K562 (cell line): ENCODE data around the gene ANGEL2. TPM values are rescaled to one million over a fixed set of nuclear protein-coding genes. Genes with fewer than 3 reads are reported as not detected.

Experiments
- ASH1L ChIP-seq: fragments of 450-650 bp; IDR thresholded peaks from 2 replicates; pipeline ENCODE4 v1.6.1; 2018; ENCODE audit warnings: borderline replicate concordance, mild to moderate bottlenecking, low read depth; ENCODE audit not compliant: partially characterized antibody
- GATAD2A ChIP-seq: fragments of 450-650 bp; IDR thresholded peaks from 2 replicates; pipeline ENCODE4 v1.6.1; 2017
- RBM39 ChIP-seq: fragments of 200-400 bp; formaldehyde crosslinking; optimal IDR thresholded peaks from 2 replicates; pipeline ENCODE3; 2018; ENCODE audit warnings: low read depth, low read length
- polyA plus RNA-seq, 8 experiments: library from polyadenylated mRNA; depleted of rRNA in 4 of 8; stranded (reverse) in 5 of 8; unstranded in 3 of 8; fragments of >200 nt; fragmentation: Nextera tagmentation in 2 of 8; fragmentation: Illumina TruSeq in 1 of 8; extraction: Ambion mirVana in 2 of 8; extraction: Trizol in 1 of 8; gene quantifications; 2 replicates each; pipeline versions ENCODE4 v1.2.1 to v1.2.3, GENCODE V29; 2011 to 2014; ENCODE audit warnings: inconsistent platforms in 1 of 8, missing spikeins in 1 of 8
- total RNA-seq, 7 experiments: library from RNA; depleted of rRNA in 6 of 7; stranded (reverse); fragments of >200 nt in 6 of 7; fragmentation: Illumina TruSeq in 2 of 7; extraction: Trizol in 2 of 7; gene quantifications; 2 replicates each; pipeline versions ENCODE4 v1.2.1 to v1.2.3, GENCODE V29; 2011 to 2021; ENCODE audit warnings: low replicate concordance in 1 of 7
- TF ChIP-seq, protein P1 (sequence below): sonication (generic); formaldehyde crosslinking; IDR thresholded peaks from 2 replicates; pipeline ENCODE4 v1.8.0; 2023; ENCODE audit warnings: missing genetic modification reagents, mild to moderate bottlenecking, borderline replicate concordance
- TF ChIP-seq, protein P2 (sequence below): fragments of 450-650 bp; IDR thresholded peaks from 2 replicates; pipeline ENCODE4 v1.6.1; 2014; ENCODE audit warnings: low read depth, mild to moderate bottlenecking, moderate library complexity, borderline replicate concordance
- TF ChIP-seq, protein P3 (sequence below), 2 experiments: fragments of 450-650 bp; IDR thresholded peaks; 2 replicates each; pipeline ENCODE4 v1.6.1; 2016; ENCODE audit warnings: mild to moderate bottlenecking in 2 of 2, borderline replicate concordance in 1 of 2, low read depth in 1 of 2, moderate library complexity in 1 of 2
- TF ChIP-seq, protein P4 (sequence below), 3 experiments: IDR thresholded peaks in 2 of 3; conservative IDR thresholded peaks in 1 of 3; 2 replicates each; pipeline ENCODE4 v1.5.1; 2011 to 2012; ENCODE audit warnings: low read length in 3 of 3, mild to moderate bottlenecking in 3 of 3, control low read depth in 2 of 3, improper control_type of control experiment in 1 of 3, inconsistent platforms in 1 of 3, low read depth in 1 of 3, mixed read lengths in 1 of 3, moderate library complexity in 1 of 3; ENCODE audit not compliant: insufficient read depth in 2 of 3

ANGEL2 gene
- total and polyA plus RNA-seq, 9 of the 15 experiments (the other 6 are each of a cell fraction or from before 2014, with no cell fraction given), result 6.8 to 34.6 (median 26.2) TPM

DNA sequence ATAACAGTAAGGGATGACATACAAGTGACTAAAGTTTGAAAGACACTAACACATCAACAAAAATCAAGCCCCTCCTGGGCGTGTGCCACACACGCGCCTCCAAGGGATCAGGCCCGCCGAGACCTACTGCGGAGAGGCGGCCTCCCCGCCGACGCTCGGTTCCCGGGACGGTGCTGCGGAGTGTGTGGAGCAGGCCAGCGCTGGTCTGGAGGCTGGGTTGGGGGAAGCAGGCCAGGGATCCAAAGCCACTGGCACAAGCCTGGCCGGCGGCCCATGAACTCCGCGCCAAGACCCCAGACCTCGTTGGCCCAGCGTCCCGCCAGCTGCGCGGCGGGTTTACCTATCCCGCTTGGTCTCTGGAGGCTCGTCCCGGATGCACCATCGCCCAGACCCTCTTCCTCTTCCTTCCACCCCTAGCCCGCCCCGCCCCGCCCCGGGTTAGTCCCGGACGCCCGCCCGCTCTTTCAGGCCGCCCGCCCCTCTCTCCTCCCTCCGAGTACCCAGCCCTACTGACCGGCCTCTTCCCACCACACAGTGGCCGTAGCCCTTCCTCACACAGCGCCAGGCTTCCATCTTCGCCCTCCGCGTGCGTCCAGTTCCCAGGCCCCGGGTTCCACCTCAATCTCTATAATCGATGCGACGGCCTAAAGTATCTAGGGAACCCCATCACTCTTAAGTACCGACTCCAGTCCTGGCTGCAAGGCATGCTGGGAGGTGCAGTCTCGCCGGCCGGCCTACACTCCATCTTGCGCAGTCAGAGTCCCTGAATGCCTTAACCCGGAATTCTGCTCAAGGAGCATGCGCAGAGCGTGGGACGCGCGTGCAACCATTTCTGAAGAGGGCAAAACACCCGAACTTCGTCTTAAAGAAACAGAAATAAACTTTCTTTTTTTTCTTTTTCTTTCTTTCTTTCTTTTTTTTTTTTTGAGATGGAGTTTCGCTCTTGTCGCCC, at the start of gene ANGEL2 (continued):
- TF ChIP-seq RBM39 (no peak), GATAD2A (no peak), ASH1L (peak; percentile 53)
- TF ChIP-seq, protein P1, sequence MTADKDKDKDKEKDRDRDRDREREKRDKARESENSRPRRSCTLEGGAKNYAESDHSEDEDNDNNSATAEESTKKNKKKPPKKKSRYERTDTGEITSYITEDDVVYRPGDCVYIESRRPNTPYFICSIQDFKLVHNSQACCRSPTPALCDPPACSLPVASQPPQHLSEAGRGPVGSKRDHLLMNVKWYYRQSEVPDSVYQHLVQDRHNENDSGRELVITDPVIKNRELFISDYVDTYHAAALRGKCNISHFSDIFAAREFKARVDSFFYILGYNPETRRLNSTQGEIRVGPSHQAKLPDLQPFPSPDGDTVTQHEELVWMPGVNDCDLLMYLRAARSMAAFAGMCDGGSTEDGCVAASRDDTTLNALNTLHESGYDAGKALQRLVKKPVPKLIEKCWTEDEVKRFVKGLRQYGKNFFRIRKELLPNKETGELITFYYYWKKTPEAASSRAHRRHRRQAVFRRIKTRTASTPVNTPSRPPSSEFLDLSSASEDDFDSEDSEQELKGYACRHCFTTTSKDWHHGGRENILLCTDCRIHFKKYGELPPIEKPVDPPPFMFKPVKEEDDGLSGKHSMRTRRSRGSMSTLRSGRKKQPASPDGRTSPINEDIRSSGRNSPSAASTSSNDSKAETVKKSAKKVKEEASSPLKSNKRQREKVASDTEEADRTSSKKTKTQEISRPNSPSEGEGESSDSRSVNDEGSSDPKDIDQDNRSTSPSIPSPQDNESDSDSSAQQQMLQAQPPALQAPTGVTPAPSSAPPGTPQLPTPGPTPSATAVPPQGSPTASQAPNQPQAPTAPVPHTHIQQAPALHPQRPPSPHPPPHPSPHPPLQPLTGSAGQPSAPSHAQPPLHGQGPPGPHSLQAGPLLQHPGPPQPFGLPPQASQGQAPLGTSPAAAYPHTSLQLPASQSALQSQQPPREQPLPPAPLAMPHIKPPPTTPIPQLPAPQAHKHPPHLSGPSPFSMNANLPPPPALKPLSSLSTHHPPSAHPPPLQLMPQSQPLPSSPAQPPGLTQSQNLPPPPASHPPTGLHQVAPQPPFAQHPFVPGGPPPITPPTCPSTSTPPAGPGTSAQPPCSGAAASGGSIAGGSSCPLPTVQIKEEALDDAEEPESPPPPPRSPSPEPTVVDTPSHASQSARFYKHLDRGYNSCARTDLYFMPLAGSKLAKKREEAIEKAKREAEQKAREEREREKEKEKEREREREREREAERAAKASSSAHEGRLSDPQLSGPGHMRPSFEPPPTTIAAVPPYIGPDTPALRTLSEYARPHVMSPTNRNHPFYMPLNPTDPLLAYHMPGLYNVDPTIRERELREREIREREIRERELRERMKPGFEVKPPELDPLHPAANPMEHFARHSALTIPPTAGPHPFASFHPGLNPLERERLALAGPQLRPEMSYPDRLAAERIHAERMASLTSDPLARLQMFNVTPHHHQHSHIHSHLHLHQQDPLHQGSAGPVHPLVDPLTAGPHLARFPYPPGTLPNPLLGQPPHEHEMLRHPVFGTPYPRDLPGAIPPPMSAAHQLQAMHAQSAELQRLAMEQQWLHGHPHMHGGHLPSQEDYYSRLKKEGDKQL (CRISPR knock-in tag), result peak; percentile 80; the same call in 1 of the 2 replicates
- TF ChIP-seq, protein P2, sequence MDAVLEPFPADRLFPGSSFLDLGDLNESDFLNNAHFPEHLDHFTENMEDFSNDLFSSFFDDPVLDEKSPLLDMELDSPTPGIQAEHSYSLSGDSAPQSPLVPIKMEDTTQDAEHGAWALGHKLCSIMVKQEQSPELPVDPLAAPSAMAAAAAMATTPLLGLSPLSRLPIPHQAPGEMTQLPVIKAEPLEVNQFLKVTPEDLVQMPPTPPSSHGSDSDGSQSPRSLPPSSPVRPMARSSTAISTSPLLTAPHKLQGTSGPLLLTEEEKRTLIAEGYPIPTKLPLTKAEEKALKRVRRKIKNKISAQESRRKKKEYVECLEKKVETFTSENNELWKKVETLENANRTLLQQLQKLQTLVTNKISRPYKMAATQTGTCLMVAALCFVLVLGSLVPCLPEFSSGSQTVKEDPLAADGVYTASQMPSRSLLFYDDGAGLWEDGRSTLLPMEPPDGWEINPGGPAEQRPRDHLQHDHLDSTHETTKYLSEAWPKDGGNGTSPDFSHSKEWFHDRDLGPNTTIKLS, result no peak
- TF ChIP-seq, protein P3, sequence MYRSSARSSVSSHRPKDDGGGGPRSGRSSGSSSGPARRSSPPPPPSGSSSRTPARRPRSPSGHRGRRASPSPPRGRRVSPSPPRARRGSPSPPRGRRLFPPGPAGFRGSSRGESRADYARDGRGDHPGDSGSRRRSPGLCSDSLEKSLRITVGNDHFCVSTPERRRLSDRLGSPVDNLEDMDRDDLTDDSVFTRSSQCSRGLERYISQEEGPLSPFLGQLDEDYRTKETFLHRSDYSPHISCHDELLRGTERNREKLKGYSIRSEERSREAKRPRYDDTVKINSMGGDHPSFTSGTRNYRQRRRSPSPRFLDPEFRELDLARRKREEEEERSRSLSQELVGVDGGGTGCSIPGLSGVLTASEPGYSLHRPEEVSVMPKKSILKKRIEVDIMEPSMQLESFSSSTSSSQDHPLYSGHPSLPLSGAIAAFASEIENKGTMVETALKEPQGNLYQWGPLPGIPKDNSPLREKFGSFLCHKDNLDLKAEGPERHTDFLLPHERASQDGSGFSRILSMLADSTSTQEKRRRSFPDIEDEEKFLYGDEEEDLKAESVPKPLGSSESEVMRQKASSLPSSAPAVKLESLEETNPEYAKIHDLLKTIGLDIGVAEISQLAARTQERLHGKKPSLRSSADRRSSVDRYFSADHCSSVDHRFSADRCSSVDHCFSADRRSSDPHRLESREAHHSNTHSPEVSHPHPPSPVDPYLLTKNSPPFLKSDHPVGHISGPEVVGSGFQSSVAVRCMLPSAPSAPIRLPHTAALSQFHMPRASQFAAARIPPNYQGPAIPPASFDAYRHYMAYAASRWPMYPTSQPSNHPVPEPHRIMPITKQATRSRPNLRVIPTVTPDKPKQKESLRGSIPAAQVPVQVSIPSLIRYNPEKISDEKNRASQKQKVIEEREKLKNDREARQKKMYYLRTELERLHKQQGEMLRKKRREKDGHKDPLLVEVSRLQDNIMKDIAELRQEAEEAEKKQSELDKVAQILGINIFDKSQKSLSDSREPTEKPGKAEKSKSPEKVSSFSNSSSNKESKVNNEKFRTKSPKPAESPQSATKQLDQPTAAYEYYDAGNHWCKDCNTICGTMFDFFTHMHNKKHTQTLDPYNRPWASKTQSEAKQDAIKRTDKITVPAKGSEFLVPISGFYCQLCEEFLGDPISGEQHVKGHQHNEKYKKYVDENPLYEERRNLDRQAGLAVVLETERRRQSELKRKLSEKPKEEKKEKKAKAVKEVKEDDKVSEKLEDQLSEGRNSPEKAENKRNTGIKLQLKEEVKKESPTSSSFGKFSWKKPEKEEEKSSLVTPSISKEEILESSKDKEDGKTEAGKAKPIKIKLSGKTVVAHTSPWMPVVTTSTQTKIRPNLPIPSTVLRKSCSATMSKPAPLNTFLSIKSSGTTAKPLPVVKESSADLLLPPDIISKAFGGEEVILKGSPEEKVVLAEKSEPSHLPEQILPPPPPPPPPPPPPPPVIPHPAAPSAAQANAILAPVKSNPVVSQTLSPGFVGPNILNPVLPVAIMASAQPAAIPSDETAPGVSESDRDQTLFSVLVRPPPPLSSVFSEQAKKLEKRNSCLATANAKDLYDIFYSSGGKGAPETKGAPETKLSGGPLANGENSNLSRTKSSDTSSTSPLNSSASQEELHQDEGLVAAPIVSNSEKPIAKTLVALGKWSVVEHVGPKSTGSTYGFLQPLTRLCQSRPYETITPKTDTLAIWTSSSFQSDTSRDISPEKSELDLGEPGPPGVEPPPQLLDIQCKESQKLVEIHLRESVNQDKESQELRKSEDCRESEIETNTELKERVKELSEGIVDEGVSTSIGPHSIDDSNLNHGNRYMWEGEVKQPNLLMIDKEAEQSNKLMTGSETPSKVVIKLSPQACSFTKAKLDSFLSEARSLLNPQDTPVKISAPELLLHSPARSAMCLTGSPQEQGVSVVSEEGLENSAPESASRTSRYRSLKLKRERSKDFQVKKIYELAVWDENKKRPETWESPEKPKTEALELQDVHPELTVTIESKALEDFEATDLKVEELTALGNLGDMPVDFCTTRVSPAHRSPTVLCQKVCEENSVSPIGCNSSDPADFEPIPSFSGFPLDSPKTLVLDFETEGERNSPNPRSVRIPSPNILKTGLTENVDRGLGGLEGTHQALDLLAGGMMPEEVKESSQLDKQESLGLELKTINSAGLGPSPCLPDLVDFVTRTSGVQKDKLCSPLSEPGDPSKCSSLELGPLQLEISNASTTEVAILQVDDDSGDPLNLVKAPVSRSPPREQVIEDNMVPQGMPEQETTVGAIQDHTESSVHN (IDR thresholded peaks at IDR 0.05; ENCODE audit: borderline replicate concordance in 1 of 2, low read depth in 1 of 2), result no peak
- TF ChIP-seq, protein P4, sequence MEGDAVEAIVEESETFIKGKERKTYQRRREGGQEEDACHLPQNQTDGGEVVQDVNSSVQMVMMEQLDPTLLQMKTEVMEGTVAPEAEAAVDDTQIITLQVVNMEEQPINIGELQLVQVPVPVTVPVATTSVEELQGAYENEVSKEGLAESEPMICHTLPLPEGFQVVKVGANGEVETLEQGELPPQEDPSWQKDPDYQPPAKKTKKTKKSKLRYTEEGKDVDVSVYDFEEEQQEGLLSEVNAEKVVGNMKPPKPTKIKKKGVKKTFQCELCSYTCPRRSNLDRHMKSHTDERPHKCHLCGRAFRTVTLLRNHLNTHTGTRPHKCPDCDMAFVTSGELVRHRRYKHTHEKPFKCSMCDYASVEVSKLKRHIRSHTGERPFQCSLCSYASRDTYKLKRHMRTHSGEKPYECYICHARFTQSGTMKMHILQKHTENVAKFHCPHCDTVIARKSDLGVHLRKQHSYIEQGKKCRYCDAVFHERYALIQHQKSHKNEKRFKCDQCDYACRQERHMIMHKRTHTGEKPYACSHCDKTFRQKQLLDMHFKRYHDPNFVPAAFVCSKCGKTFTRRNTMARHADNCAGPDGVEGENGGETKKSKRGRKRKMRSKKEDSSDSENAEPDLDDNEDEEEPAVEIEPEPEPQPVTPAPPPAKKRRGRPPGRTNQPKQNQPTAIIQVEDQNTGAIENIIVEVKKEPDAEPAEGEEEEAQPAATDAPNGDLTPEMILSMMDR (IDR thresholded peaks at IDR 0.05 in 2 of 3, conservative IDR thresholded peaks at IDR 0.05 in 1 of 3; ENCODE audit: insufficient read depth in 2 of 3, low read depth in 1 of 3, low read length in 3 of 3), result no peak
